ENCODE measurements around the gene TSNAX.

The TSNAX gene

DNA sequence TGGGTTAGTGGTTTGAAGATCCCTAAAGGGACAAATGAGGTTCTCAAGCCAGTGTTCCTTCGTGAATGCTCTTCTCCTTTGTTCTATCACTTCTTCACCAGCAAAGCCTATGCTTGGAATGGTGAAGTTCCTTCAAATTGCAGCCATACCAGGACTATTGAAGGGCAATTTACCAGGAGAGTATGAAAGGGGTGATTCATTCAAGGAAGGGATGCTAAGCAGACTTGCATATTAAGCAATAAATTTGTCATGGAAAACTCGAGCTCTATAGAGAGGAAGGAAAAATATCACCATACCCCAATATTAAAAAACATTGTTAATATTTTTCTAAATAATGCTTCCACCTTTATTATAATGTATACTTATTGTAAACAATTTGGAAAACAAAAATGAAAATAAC is 9.3 kb upstream of the TSNAX start:
- no peak for DNase-seq

DNA sequence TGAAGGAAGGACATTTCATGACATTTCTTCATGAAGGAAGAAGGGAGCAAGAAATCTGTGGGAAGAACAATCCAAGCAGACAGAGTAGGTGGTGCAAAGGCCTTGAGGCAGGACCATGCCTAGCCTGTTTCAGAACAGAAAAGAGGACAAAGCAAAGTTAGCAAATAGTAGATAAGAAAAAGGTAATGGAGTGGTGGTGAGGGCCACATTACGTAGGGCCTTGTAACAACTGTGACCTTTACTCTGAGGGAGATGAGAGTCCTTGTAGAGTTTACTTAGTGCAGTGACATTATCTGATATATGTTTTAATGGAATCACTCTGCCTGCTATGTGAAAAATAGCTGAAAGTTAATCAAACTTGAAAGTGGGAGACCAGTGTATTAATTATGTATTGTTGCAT is 6.4 kb upstream of the TSNAX start:
- DNase-seq: no peak

DNA sequence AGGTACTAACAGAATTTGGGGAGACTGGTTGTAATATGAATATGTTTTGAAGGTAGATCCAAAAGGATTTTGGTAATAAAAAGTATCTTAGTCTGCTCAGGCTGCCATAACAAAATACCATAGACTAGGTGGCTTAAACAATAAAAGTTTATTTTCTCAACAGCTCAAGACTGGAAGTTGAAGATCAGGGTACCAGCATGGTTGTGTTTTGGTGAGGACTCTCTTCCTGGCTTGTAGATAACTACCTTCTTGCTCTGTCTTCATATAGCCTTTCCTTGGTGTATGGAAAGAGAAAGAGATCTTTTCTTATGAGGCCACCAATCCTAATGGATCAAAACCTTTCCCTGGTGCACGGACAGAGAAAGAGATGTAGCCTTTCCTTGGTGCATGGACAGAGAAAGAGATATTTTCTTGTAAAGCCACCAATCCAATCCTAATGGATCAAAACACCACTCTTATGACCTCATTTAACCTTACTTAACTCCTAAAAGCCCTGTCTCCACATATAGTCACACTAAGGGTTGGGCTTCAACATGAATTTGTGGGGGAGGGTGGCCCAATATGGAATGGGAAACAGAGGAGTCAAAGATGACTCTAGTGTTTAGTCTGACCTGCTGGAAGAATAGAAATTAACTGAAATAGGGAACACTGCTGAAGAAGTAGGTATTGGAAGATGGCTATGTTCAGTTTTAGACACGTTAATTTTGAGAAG is 5.4 kb upstream of the TSNAX start:
- DNase-seq: no peak

DNA sequence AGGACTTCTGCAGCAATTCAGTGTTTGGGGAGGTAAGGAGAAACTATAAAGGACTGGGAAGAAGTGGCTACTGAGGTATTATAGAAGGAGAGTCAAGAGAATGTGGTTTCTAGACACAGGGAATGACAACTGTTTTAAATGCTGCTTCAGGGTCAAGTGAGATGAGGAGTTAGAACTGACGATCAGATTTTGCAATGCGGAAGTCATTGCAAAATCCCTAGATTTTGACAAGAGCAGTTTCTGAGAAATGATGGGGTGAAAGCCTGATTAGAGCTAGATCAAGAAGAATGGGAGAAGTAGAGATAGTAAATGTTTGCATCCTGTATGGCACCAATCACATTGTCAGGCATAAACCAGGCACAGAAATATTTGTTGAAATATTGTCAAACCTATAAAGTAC is 4.7 kb upstream of the TSNAX start:
- DNase-seq: no peak

DNA sequence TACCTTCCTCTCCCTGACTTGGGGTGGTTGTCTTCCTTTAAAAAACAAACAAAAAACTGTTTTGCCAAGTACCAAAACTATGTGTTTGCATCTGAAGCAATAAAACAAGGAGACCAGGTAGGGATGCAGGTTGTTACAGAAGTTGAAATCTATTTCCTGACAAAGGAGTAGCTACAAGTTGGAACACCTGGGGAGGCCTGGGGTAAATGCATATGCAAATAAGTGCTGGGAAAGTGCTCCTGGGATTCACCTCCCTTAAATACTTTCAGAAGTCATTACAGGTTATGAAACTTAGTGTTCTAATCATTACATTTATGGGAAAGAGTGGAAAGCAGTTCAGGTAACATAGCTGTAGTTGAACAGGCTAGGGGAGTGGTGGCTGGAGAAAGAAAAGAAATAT is 1.9 kb upstream of the TSNAX start:
- DNase-seq: no peak

DNA sequence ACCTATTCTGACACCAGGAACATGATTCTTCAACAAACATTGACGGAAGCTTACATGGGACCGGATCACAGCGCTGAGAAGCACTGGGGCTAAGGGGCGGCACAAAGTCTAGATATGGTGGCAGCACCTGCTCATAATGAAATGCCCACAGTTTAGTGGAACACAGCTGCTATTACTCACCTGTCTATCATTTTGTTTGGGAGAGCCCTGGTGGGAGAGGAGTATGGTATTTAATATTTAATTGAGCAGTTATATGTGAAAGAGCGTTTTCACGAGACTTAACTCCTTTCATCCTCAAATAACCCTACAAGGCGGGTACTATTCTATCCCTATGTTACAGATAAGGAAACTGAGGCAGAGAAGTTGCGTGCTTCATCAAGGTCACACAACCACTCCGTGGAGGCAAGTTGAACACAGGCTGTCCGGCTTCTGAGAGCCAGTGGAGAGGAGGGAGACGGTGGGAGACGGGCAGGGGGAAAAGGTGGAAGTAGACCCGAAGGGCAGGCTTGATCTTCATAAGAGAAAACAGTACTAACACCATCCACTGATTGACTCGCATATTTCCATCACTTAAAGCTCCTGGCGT is 790 bp upstream of the TSNAX start:
- DNase-seq: no peak

DNA sequence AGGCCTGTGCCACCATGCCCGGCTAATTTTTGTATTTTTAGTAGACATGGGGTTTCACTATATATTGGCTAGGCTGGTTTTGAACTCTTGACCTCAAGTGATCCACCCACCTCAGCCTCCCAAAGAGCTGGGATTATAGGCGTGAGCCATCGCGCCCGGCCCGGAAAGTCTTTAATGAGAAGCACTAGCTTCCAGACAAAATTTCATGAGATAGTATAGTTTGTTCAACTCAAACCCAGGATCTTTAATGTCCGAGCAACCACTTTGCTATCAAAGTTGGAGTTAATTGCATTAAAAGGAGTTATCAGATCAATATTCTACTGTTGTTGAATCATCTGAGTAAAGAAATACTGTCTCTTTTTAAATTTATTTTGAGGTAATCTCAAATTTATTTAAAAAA is 4.8 kb downstream of the TSNAX start:
- no peak for DNase-seq

DNA sequence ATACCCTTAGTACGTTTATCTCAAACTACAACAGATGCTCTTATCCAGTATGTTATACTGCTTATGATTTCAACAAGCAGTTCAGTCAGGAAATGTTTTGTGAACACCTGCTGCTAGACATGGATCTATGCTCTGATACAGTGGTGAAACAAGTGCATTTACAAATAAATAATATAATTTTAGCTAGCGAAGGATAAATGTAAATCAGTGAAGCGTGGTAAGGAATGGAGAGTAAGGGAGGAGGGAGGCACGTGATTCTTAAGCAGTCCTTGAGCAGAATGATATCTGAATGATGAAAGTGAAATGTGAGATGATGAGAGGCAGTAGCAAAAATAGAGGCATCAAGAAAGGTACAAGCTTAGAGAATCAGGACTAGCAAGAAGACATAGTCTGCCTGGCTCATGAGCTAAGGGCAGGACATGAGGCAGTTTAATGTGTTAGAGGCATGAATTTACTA is 6.3 kb downstream of the TSNAX start:
- DNase-seq: no peak

DNA sequence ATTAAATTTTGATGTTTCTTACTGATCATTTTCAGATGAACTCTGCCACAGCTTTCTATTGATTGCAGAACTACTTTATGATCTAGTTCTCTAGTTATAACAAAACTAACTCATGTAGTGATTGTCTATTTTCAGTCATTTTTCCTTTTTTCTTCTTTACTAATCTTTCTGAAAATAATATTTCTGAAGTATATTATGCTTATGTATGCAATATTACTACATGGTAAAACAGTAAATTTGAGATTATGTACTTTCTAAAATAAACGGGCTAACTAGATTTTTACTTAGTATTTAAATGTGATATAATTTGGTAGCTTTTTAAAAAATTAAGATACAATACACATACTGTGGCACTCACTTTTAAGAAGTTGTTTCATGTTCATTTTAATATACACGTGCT is 7.6 kb downstream of the TSNAX start:
- no peak for DNase-seq

DNA sequence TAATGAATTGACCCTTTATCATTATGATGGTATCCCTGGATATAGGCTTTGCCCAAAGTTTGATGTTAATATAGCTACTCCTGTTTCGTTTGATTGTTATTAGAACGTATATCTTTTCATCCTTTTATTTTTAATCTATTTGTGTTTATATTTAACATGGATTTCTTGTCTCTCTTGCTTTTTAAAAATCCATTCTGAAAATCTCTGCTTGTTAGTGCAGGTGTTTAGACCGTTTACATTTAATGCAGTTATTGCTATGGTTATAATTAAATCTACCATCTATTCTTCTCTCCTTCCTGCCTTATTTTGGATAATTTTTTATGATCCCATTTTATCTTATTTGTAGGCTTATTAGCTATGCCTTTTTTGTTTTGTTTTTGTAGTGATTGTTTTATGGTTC is 12.4 kb downstream of the TSNAX start:
- no peak for DNase-seq

DNA sequence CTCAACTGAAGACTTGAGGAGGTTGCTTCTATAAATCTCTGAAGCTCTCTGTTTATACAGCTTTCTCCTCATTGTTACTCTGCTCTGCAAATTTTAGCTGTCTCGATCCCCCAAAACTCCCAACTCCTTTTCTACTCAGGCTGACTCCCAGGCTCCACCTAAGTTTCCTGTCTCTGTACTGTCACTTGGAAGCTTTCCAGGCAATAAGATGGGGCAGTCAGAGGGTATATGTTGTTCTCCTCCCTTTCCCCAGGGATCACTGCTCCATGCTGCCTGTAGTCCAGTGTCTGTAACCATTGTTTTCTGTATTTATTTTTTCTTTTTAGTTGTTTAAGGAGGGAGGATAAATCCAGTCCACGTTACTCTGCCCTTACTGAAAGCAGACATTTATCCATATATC is 13.4 kb downstream of the TSNAX start:
- no peak for DNase-seq

DNA sequence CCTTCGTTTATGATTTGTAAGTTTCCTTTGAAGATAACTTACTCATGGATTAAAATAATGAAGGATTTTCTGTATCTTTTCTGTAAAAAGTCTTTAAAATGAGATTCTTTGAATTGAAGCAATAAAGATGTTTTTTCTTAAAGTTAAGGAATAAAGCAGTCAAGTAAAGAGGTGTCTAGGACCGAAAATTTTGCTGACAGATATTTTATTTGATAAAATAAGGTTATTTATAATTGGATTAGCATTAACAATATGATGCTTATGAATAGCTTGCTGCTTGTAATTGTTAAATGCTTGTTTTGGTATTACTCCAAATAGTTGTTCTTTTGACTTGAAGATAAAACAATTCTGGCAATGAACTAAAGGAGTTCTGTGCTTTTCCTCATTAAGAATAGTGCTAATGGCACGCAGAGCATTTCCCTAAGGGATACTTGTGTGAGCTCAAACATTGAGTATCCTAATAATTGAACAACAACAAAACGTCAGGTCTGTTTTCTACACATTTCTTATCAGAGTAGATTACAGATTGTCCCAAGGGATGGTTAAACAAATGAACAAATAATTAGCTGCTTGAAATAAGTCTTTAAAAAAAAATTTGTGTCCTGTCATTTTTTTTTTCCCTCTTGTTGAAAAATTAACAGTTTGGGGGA is 16.6 kb downstream of the TSNAX start:
- no peak for DNase-seq

DNA sequence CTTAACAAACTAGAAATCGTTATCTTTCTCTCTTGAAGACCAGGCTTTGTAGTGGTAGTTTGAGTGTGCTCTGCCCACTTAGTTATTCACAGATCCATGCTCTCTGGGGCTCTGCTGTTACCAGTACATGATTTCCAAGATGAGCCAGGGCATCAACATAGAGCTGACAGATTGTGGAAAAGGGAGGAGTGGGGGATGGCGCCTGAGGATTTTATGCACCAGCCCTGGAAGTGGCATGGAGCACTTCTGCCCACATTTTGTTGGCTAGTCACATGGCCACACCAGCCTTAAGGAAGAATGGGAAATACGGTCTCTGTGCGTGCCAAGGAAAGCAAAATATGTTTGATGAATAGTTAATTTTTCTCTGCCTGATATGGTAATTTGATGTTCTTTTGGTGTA is 18.2 kb downstream of the TSNAX start:
- DNase-seq: no peak

DNA sequence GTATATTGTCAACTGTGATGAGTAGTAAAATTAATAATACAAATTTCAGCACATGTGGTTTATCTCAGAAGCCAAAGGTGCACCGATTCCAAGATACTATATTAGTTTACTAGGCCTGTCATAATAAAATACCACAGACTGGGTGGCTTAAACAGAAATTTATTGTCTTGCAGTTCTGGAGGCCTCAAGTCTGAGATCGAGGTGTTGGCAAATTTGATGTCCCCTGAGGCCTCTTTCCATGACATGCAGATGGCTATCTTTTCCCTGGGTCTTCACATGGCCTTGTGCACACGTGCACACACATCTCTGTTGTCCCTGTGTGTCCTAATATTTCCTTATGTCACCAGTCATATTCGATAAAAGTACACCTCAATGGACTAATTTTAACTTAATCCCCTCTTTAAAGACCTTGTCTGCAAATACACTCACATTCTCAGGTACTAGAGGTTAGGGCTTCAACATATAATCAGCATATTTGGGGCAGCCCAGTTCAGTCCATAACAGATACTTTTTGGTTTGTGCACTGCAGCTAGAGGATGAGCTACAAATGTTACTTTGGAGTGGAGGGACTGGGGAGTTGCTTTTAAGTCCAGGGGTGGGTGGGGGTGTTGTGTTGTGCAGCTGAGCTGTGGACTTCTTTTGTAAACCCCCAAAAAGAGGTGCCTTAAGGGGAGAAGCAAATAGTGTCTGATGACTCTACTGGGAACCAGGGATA is 21.4 kb downstream of the TSNAX start:
- DNase-seq: no peak

DNA sequence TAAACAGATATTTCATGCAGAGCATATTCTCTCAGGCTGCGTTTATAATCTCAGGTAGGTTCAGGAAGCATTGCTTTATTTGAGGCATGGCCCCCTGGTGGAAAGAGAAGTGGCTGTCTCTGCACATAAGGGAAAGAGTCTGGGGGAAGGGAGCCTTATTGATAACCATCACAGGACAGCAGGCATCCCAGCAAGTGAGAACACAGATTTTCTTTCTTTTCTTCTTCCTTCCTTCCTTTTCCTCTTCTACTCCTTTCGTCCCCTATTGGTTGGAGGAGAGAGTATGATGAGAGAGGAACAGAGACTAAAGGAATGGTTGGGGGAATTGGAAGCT is 21.9 kb downstream of the TSNAX start:
- DNase-seq: no peak

DNA sequence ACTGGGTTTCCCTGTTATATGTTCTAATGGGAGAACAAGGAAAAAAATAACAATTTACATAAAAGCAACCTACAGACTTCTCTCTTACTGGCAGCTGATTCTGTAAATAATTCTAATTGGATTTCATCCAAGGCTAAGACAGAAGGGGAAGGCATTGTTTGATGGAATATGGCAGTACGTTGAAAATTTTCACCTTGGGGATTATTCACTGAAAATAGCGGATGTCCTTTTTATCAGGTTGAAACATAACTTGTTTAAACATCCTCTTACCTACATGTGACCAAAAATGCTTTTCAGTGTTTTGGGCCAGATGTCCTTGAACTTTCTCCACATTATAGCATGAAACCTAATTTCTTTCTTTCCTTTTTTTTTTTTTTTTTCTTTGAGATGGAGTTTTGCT is 24.9 kb downstream of the TSNAX start:
- DNase-seq: no peak

DNA sequence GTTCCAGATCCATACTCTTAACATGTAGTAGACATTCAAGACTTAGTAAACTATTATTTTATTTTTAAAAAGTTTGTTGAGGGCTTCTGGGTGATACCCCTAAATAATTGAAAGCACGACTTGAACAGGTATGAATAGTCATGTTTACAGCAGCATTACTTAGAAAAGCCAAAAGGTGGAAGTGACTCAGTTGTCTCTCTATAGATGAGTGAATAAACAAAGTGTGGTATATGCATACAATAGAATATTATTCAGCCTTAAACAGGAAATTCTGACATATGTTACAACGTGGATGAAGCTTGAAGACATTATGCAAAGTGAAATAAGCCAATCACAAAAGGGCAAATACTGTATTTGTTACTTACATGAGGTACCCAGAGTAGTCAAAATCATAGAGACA is 26.5 kb downstream of the TSNAX start:
- DNase-seq: no peak

DNA sequence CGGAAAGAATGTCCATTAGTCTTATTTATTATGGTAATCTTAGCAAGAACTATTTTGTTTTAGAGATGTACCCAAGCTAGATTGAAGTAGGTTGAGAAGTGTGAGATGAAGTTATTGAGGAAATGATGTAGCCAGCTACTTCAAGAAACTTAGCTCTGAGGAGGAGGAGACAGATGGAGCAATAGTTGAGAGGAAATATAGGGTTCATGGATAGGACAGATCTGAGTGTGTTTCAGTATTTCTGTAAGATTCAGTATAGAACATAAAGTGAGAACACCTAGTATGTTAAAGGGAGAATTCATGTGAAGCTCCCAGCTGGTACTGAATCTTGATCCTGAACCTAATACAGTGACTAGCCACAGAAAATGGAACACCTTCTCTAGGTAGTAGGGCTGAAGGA is 28.9 kb downstream of the TSNAX start:
- DNase-seq: no peak

DNA sequence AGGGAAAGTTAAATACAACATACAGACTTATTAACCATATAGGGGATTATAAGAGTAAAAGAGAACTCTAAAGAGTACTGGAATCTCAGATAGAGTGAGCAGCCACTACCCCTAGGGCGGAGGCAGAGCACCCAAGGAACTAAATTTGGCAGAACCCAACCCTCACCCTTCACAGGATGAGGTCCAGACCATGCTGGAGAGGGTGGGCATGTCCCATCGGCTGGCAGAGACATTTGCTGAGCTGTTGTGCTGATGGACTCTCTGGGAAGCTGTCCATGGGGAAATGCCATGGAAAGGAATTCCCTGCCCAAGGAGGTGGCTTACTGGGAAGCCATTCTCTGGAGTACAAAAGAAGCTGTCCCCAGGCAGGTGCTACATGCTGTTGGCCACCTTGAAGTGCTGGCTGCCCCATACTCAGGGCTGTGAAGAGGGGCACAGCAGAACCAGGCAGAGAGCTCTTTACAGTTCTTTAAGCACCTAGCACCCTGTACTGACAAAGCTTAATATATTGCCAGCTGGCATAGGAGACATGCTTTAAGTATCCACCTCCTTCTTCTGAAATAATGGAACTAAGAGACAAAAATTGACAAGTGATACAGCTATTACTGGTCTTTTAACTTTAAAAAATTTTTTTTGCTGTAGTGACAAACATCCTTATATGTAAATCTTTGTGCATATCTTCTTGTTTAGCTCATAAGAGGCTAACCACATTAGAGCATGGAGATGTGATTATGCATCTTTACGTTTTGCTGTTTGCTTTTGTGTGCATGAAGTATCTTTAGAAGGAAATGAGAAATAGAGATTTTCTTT is 29.6 kb downstream of the TSNAX start:
- DNase-seq: no peak

DNA sequence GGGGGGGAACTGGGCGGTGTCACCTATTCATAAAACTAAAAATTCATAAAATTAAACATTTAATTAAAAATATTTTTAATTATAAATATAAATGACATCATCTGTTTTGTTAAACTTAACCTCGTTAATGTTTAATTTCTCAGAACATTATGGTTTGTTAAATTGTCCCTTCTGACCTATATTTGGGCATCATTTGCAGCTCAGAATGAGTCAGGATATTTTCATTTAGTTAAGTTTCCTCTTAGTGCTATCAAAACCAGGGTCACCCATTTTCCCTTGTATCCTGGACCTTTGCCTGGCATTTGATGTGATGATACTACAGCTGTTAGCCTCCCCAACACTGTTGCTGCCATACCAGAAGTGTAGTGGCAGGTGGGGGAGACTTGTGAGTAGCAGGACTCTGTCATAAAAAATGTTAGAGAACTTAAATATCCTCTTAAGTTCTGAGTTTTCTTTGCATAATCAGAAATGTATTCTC is 30.3 kb downstream of the TSNAX start:
- no peak for DNase-seq

DNA sequence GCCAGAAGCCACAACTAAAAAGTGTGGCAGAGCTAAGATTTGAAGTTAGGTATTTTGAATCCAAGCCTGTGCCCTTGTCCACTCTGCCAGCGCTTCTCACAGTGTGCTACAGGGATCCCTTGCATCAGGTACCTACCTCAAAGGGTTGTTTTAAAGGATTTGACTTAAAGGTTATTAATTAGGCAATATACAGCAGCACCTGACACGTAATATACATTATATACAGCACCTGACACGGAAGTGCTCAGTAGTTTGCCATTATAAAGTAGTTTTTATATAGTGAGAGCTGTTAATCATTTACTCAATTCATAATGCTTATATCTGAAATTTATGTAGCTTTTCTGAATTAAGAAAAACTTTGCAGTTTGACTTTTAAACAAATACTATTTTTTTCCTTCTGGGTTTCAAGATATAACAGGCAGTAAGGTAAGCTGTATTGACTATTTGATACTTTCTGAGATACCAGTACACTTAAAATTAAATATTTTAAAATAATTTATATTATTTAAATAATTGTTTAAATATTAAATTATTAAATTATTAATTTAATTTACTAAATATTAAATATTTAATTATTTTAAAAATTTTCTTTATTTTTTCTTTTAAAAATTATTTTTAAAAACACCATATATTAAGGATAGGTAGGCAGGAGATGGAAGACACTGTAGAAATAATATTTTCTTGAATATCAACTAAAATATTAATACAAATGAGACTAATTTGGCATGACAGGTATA is 33.3 kb downstream of the TSNAX start:
- no peak for DNase-seq

DNA sequence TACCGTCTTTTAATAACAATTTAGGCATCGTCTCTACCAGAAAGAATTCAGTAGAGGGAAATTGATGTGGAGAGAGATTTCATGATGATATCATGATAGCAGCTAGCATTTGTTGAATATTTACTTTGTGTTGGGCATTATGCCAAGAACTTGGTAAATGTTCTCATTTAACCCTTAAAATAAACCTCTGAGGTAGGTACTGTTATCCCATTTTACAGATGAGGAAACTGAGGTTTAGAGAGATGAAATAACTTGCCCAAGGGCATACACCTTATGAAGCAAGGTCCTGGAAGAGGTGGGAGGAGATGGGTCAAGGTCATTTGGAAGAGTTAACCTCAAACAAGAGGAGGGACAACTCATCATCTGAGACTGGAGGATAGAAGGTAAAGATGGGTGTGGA is 34.8 kb downstream of the TSNAX start:
- DNase-seq: no peak
